Endothelial cell of umbilical vein (primary cell): Measurements from ENCODE around the gene GBF1. TPM values are rescaled to one million over a fixed set of nuclear protein-coding genes. Genes with fewer than 3 reads are reported as not detected.

Experiments
- BruUV-seq: library from RNA; stranded (reverse); fragments of 400-500 nt; replicated peaks from 2 replicates; lab custom pipeline; 2021; lab: Mats Ljungman, UMichigan
- CTCF ChIA-PET: fragments of 300-600, 350-600 bp; sonication (Branson Sonifier 250); formaldehyde crosslinking; loops from one replicate; lab custom pipeline; 2021; ENCODE audit warnings: antibody characterized with exemption, inconsistent platforms; lab: Charles Lee
- POLR2A ChIA-PET: fragments of 300-600, 350-600 bp; sonication (Branson Sonifier 250); formaldehyde crosslinking; loops from one replicate; lab custom pipeline; 2021; ENCODE audit warnings: antibody characterized with exemption, inconsistent platforms; lab: Charles Lee
- DNase-seq: peaks from one replicate; pipeline ENCODE4 v3.0.0-alpha.2; 2011; ENCODE audit warnings: low read depth, low spot score
- FAIRE-seq: peaks from 2 replicates; lab custom pipeline; 2011; peaks lifted over from hg19 to GRCh38; lab: Jason Lieb, UNC
- H2AFZ ChIP-seq: 2 replicates; pipeline ENCODE4 v1.6.0; 2012; ENCODE audit warnings: low read depth, low read length, control low read depth, inconsistent platforms
- H3K27ac ChIP-seq: 2 replicates; pipeline ENCODE4 v1.5.1; 2011; ENCODE audit warnings: low read depth, mild to moderate bottlenecking, control low read depth, low read length, moderate library complexity; ENCODE audit not compliant: insufficient read depth
- H3K27me3 ChIP-seq, 2 experiments: 2 replicates each; pipeline versions ENCODE4 v1.6.0 to v1.6.1; 2011; ENCODE audit warnings: low read length in 2 of 2, mixed read lengths in 1 of 2; ENCODE audit not compliant: control insufficient read depth in 2 of 2, insufficient read depth in 2 of 2
- H3K36me3 ChIP-seq, 2 experiments: 2 replicates in 1 of 2; 3 replicates in 1 of 2; pipeline ENCODE4 v1.5.1; 2011; ENCODE audit warnings: low read length in 2 of 2, mild to moderate bottlenecking in 1 of 2, moderate library complexity in 1 of 2; ENCODE audit not compliant: control insufficient read depth in 2 of 2, insufficient read depth in 2 of 2; ENCODE audit errors: extremely low read depth in 1 of 2
- H3K4me1 ChIP-seq: 3 replicates; pipeline ENCODE4 v1.5.1; 2011; ENCODE audit warnings: mild to moderate bottlenecking, low read length; ENCODE audit not compliant: control insufficient read depth, insufficient read depth; ENCODE audit errors: extremely low read depth
- H3K4me2 ChIP-seq: 2 replicates; pipeline ENCODE4 v1.6.1; 2011; ENCODE audit warnings: low read length, control low read depth, mixed read lengths; ENCODE audit not compliant: insufficient read depth
- H3K4me3 ChIP-seq, 3 experiments: fragments of 200-600 bp in 1 of 3; sonication (generic), shearing (Covaris generic) in 1 of 3; replicated peaks in 1 of 3; 2 replicates each; pipeline ENCODE4 v1.5.1; 2011 to 2016; ENCODE audit warnings: control low read depth in 3 of 3, low read length in 3 of 3, mild to moderate bottlenecking in 2 of 3, inconsistent platforms in 1 of 3, low read depth in 1 of 3, moderate library complexity in 1 of 3; ENCODE audit not compliant: insufficient read depth in 1 of 3
- H3K79me2 ChIP-seq: 2 replicates; pipeline ENCODE4 v1.6.0; 2012; ENCODE audit warnings: low read length, inconsistent platforms; ENCODE audit not compliant: control insufficient read depth, insufficient read depth
- H3K9ac ChIP-seq: replicated peaks from 2 replicates; pipeline ENCODE3; 2011; ENCODE audit warnings: low read length, control low read depth; ENCODE audit not compliant: insufficient read depth; ENCODE audit errors: extremely low read depth
- H3K9me1 ChIP-seq: replicated peaks from 3 replicates; pipeline ENCODE4 v1.6.0; 2011; ENCODE audit warnings: mild to moderate bottlenecking, low read length; ENCODE audit not compliant: control insufficient read depth, insufficient read depth; ENCODE audit errors: extremely low read depth
- H3K9me3 ChIP-seq: replicated peaks from 2 replicates; pipeline ENCODE4 v1.5.1; 2012; ENCODE audit warnings: low read length, inconsistent platforms; ENCODE audit not compliant: control insufficient read depth, insufficient read depth
- H4K20me1 ChIP-seq: replicated peaks from 2 replicates; pipeline ENCODE3; 2011; ENCODE audit warnings: mild to moderate bottlenecking, low read length; ENCODE audit not compliant: control insufficient read depth, insufficient read depth; ENCODE audit errors: extremely low read depth
- CTCF ChIP-seq, 2 donors: IDR thresholded peaks; 1 replicate in 1 of 2; 2 replicates in 1 of 2; pipeline ENCODE4 v1.5.1; 2011; ENCODE audit warnings: low read length in 2 of 2, mild to moderate bottlenecking in 2 of 2, moderate library complexity in 2 of 2, control low read depth in 1 of 2, inconsistent platforms in 1 of 2, low read depth in 1 of 2; ENCODE audit not compliant: insufficient read depth in 1 of 2; ENCODE audit errors: extremely low read depth in 1 of 2
- EZH2 ChIP-seq: IDR thresholded peaks from 2 replicates; pipeline ENCODE4 v1.6.1; 2012; ENCODE audit warnings: borderline replicate concordance, low read depth, mild to moderate bottlenecking, moderate library complexity, low read length, inconsistent platforms; ENCODE audit not compliant: severe bottlenecking
- FOS ChIP-seq: IDR thresholded peaks from 2 replicates; pipeline ENCODE4 v1.6.1; 2011; ENCODE audit warnings: mild to moderate bottlenecking, low read length, moderate library complexity, borderline replicate concordance; ENCODE audit not compliant: insufficient read depth
- GATA2 ChIP-seq: IDR thresholded peaks from 2 replicates; pipeline ENCODE4 v1.7.0; 2011; ENCODE audit warnings: low read depth, mild to moderate bottlenecking, moderate library complexity, mixed read lengths, low read length; ENCODE audit not compliant: insufficient read length, insufficient read depth
- JUN ChIP-seq: IDR thresholded peaks from 2 replicates; pipeline ENCODE4 v1.6.1; 2011; ENCODE audit warnings: borderline replicate concordance, low read depth; ENCODE audit not compliant: insufficient read length, insufficient read depth
- MAX ChIP-seq: IDR thresholded peaks from 2 replicates; pipeline ENCODE4 v1.6.1; 2011; ENCODE audit not compliant: insufficient read depth, insufficient read length
- MYC ChIP-seq: IDR thresholded peaks from one replicate; pipeline ENCODE4 v1.6.1; 2011; ENCODE audit warnings: mild to moderate bottlenecking, low read depth, low read length
- POLR2A ChIP-seq: IDR thresholded peaks from 2 replicates; pipeline ENCODE4 v1.6.1; 2012; ENCODE audit warnings: low read depth, mild to moderate bottlenecking, control low read depth, low read length
- POLR2AphosphoS5 ChIP-seq: IDR thresholded peaks from 2 replicates; pipeline ENCODE4 v1.6.1; 2012; ENCODE audit warnings: low read depth, mild to moderate bottlenecking, control low read depth, low read length, moderate library complexity; ENCODE audit not compliant: insufficient read depth
- dilution Hi-C: fragments of 300-500 bp; cut with MboI; formaldehyde crosslinking; loops from one replicate; pipeline ENCODE4 v1.15.0; 2019; ENCODE audit warnings: low sequenced_read_pairs; ENCODE audit not compliant: extremely low pct_ligation_motif_present
- intact Hi-C: fragments of 100-400 bp; cut with micrococcal nuclease; formaldehyde crosslinking; loops from one replicate; pipeline ENCODE4 v1.10.0; 2022
- polyA plus RNA-seq, 4 experiments: library from polyadenylated mRNA; depleted of rRNA in 3 of 4; stranded (reverse) in 3 of 4; unstranded in 1 of 4; fragments of >200 nt; gene quantifications; 2 replicates each; pipeline versions ENCODE4 v1.2.1 to v1.2.3, GENCODE V29; 2011 to 2012; ENCODE audit warnings: missing spikeins in 1 of 4
- total RNA-seq: library from RNA; stranded (reverse); gene quantifications from 2 replicates; pipeline ENCODE4 v1.2.3, GENCODE V29; 2021

Gene GBF1
- total and polyA plus RNA-seq, 2 donors (not counting 3 experiments of a cell fraction or from before 2014, with no cell fraction given), result 26.0 to 49.7 TPM

GRCh38 chr10:102334101-102334500 is 88.8 kb downstream of the GBF1 start:
- H3K79me2 ChIP-seq, result peaks cover 10% of the 10 kb centered on the region
- H3K4me1 ChIP-seq, result no peaks in the 10 kb centered on the region
- no peak overlapping the region for H3K4me2 ChIP-seq
- no peaks in the 10 kb centered on the region for H3K36me3 ChIP-seq
- no peak overlapping the region for H3K9ac ChIP-seq
- no peak overlapping the region for H3K27ac ChIP-seq
- BruUV-seq, result no TSS peak
- no peaks in the 10 kb centered on the region for H4K20me1 ChIP-seq
- peak; percentile 35 for FAIRE-seq
- ChIA-PET POLR2A (interaction anchor here (0.7 kb wide), 1 partner anchor 592 kb away, joined by 3 read pairs; no protein-coding TSS in a partner anchor), CTCF (interaction anchor here (1.1 to 1.9 kb wide), 4 partner anchors 11 to 104 kb away, joined by 3 to 8 read pairs (median 4); no protein-coding TSS in a partner anchor)
- no peak overlapping the region for H2AFZ ChIP-seq
- TF ChIP-seq EZH2, result no peak
- no peak for TF ChIP-seq MYC
- no peak for TF ChIP-seq GATA2
- no peak for TF ChIP-seq CTCF (IDR thresholded peaks at IDR 0.05; ENCODE audit: extremely low read depth in 1 of 2, insufficient read depth in 1 of 2, low read depth in 1 of 2, low read length in 2 of 2)
- TF ChIP-seq MAX, result no peak
- TF ChIP-seq POLR2AphosphoS5, result no peak
- no peak for TF ChIP-seq POLR2A
- TF ChIP-seq JUN, result no peak
- TF ChIP-seq FOS, result no peak
- no peaks in the 10 kb centered on the region for H3K9me1 ChIP-seq
- H3K4me3 ChIP-seq, result no peak overlapping the region
- H3K27me3 ChIP-seq, result no peaks in the 10 kb centered on the region
- dilution Hi-C loops (no loop called here), intact Hi-C loops (no loop called here)
- no peak for DNase-seq
- H3K9me3 ChIP-seq, result no peaks in the 10 kb centered on the region
